Panc1 (cell line): ENCODE results near the gene FBRSL1. TPM values are rescaled to one million over a fixed set of nuclear protein-coding genes. Genes with fewer than 3 reads are reported as not detected.

ENCODE experiments used
- ATAC-seq: fragments of 200-7000 bp; cut with Tn5 transposase; 2 replicates; pipeline ENCODE4 v1.9.1; 2020; ENCODE audit warnings: mild to moderate bottlenecking, moderate library complexity
- BruUV-seq: library from RNA; stranded (reverse); fragments of 400-500 nt; replicated peaks from 2 replicates; lab custom pipeline; 2021; lab: Mats Ljungman, UMichigan
- CTCF ChIA-PET: fragments of 300-600 bp; sonication (Branson Sonifier 250); formaldehyde crosslinking; loops from one replicate; lab custom pipeline; 2022; ENCODE audit warnings: antibody characterized with exemption; lab: Charles Lee
- POLR2A ChIA-PET: fragments of 300-600 bp; sonication (Branson Sonifier 250); formaldehyde crosslinking; loops from one replicate; lab custom pipeline; 2022; ENCODE audit warnings: antibody characterized with exemption; lab: Charles Lee
- DNase-seq: peaks from one replicate; pipeline ENCODE4 v3.0.0-alpha.2; 2010; ENCODE audit warnings: low read depth, low spot score
- H3K27ac ChIP-seq: 2 replicates; pipeline ENCODE4 v1.5.1; 2011; ENCODE audit warnings: mild to moderate bottlenecking, low read length, inconsistent platforms
- H3K27me3 ChIP-seq: fragments of 200-500 bp; sonication (Bioruptor generic); 2 replicates; pipeline ENCODE4 v1.6.0; 2014; ENCODE audit warnings: low read length, inconsistent platforms; ENCODE audit not compliant: control insufficient read depth, insufficient read depth
- H3K36me3 ChIP-seq: fragments of 200-500 bp; sonication (Bioruptor generic); 2 replicates; pipeline ENCODE4 v1.5.1; 2014; ENCODE audit warnings: inconsistent platforms, mild to moderate bottlenecking, low read length, moderate library complexity; ENCODE audit not compliant: control insufficient read depth, insufficient read depth
- H3K4me1 ChIP-seq: 2 replicates; pipeline ENCODE4 v1.5.1; 2011; ENCODE audit warnings: inconsistent platforms, mild to moderate bottlenecking, low read length, moderate library complexity; ENCODE audit not compliant: control insufficient read depth, insufficient read depth
- H3K4me3 ChIP-seq, 2 experiments: 2 replicates each; pipeline ENCODE4 v1.5.1; 2011 to 2012; ENCODE audit warnings: low read depth in 2 of 2, low read length in 2 of 2, mild to moderate bottlenecking in 2 of 2, inconsistent platforms in 1 of 2, moderate library complexity in 1 of 2
- H3K9me3 ChIP-seq: fragments of 200-500 bp; sonication (Bioruptor generic); 2 replicates; pipeline ENCODE4 v1.5.1; 2014; ENCODE audit warnings: low read depth, mild to moderate bottlenecking, inconsistent platforms, low read length, moderate library complexity; ENCODE audit not compliant: control insufficient read depth, insufficient read depth
- CTCF ChIP-seq: fragments of 450-650 bp; IDR thresholded peaks from 2 replicates; pipeline ENCODE4 v1.5.1; 2017; ENCODE audit warnings: mild to moderate bottlenecking
- POLR2AphosphoS5 ChIP-seq: IDR thresholded peaks from 2 replicates; pipeline ENCODE4 v1.6.1; 2012; ENCODE audit warnings: mild to moderate bottlenecking, low read depth, low read length, moderate library complexity
- REST ChIP-seq, 2 experiments: IDR thresholded peaks; 2 replicates each; pipeline ENCODE4 v1.6.1; 2011 to 2012; ENCODE audit warnings: low read depth in 2 of 2, control low read depth in 1 of 2, low read length in 1 of 2, mild to moderate bottlenecking in 1 of 2, moderate library complexity in 1 of 2; ENCODE audit not compliant: insufficient read depth in 1 of 2
- SIN3A ChIP-seq: IDR thresholded peaks from 2 replicates; pipeline ENCODE4 v1.6.1; 2012; ENCODE audit warnings: low read depth, mild to moderate bottlenecking, low read length, moderate library complexity, borderline replicate concordance; ENCODE audit not compliant: insufficient read depth
- TCF7L2 ChIP-seq: IDR thresholded peaks from 2 replicates; pipeline ENCODE4 v1.6.1; 2011; ENCODE audit warnings: mild to moderate bottlenecking, low read depth, low read length, inconsistent platforms
- in situ Hi-C: cut with HindIII; loops from 2 replicates; pipeline ENCODE4 v1.10.0; 2016; ENCODE audit warnings: low sequenced_read_pairs, low pct_unique_long_range_greater_than_20kb
- intact Hi-C: fragments of 100-400 bp; cut with micrococcal nuclease; formaldehyde crosslinking; loops from one replicate; pipeline ENCODE4 v1.10.0; 2022; ENCODE audit not compliant: unreplicated experiment
- total RNA-seq: library from RNA; stranded (reverse); gene quantifications from one replicate; pipeline ENCODE4 v1.2.1, GENCODE V29; 2021; ENCODE audit not compliant: unreplicated experiment

Gene FBRSL1
- total RNA-seq, 1 experiment from 2014 or later: 104 TPM

DNA sequence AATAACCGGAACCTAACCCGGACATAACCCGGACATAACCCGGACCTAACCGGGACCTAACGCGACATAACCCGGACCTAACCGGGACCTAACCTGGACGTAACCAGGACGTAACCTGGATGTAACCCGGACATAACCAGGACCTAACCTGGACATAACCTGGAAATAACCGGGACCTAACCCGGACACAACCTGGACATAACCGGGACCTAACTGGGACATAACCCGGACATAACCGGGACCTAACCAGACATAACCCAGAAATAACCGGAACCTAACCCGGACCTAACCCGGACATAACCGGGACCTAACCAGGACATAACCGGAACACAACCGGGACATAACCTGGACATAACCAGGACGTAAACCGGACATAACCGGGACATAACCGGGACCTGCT is 6.7 kb upstream of the FBRSL1 start:
- Histone ChIP-seq H3K4me3 (no peak overlapping the region), H3K4me1 (peaks cover under 1% of the 10 kb centered on the region; the same call in 1 of the 2 replicates), H3K27me3 (no peaks in the 10 kb centered on the region), H3K36me3 (no peaks in the 10 kb centered on the region), H3K9me3 (no peaks in the 10 kb centered on the region), H3K27ac (no peak overlapping the region)
- no TSS peak for BruUV-seq
- ChIA-PET CTCF (no interaction called here), POLR2A (no interaction called here)
- intact Hi-C loops: no loop called here
- ATAC-seq (no peak), DNase-seq (no peak)
- in situ Hi-C loops: no loop called here
- TF ChIP-seq SIN3A (no peak), POLR2AphosphoS5 (no peak), TCF7L2 (no peak), REST (IDR thresholded peaks at IDR 0.05; ENCODE audit: insufficient read depth in 1 of 2, low read depth in 2 of 2, low read length in 1 of 2) (no peak), CTCF (no peak)

DNA sequence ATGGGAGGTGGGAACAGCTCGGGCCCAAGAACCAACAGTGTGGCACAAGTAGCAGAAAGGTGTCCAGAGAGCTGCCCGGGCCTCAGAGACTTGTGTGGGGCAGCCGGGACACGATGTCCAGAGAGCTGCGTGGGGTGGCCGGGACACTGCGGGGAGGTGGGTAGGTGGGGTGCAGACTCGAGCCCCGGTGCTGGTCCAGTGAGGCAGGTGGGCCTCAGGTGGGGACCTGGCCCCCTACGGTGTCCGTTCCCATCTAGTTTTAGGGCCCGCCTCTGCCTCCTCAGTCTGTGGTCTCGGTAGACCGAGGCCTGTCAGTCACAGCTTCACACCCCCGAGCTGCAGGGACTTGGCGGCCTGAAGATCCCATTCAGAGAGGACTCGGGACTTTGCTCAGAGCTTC is 6.3 kb upstream of the FBRSL1 start:
- CTCF ChIA-PET: no interaction called here
- no peaks in the 10 kb centered on the region for H3K27me3 ChIP-seq
- BruUV-seq: no TSS peak
- POLR2A ChIA-PET: no interaction called here
- ATAC-seq (no peak), DNase-seq (no peak)
- TF ChIP-seq SIN3A: no peak
- no peak for TF ChIP-seq CTCF
- no peak for TF ChIP-seq TCF7L2
- no peak for TF ChIP-seq POLR2AphosphoS5
- TF ChIP-seq REST (IDR thresholded peaks at IDR 0.05; ENCODE audit: insufficient read depth in 1 of 2, low read depth in 2 of 2, low read length in 1 of 2): no peak
- peaks cover 4% of the 10 kb centered on the region; the same call in 1 of the 2 replicates for H3K4me1 ChIP-seq
- no peaks in the 10 kb centered on the region for H3K36me3 ChIP-seq
- intact Hi-C loops (no loop called here), in situ Hi-C loops (no loop called here)
- H3K9me3 ChIP-seq: no peaks in the 10 kb centered on the region
- H3K4me3 ChIP-seq: no peak overlapping the region
- no peak overlapping the region for H3K27ac ChIP-seq
